HepG2 (cell line): ENCODE measurements around the gene TBRG4.

Source experiments
- IRF2 ChIP-seq: IDR thresholded peaks from 2 replicates; pipeline ENCODE4 v1.6.1; 2018; ENCODE audit warnings: missing genetic modification reagents, missing compliant biosample characterization
- KDM3A ChIP-seq: IDR thresholded peaks from 2 replicates; pipeline ENCODE4 v1.6.1; 2018; ENCODE audit warnings: low read depth, missing compliant biosample characterization
- ZNF253 ChIP-seq: sonication (generic); formaldehyde crosslinking; IDR thresholded peaks from 2 replicates; pipeline ENCODE4 v1.8.0; 2022; ENCODE audit warnings: mild to moderate bottlenecking, missing genetic modification reagents, borderline replicate concordance

GRCh38 chr7:45147858-45148652 is 36.6 kb upstream of the TBRG4 start:
- TF ChIP-seq ZNF253 (CRISPR knock-in tag) = no peak
- no peak for TF ChIP-seq IRF2
- no peak for TF ChIP-seq KDM3A (CRISPR knock-in tag)
